Endothelial cell of umbilical vein (primary cell): Measurements from ENCODE around the gene METTL21A.

Experiments used
- EZH2 ChIP-seq: IDR thresholded peaks from 2 replicates; pipeline ENCODE4 v1.6.1; 2012; ENCODE audit warnings: borderline replicate concordance, low read depth, mild to moderate bottlenecking, moderate library complexity, low read length, inconsistent platforms; ENCODE audit not compliant: severe bottlenecking
- FOS ChIP-seq: IDR thresholded peaks from 2 replicates; pipeline ENCODE4 v1.6.1; 2011; ENCODE audit warnings: mild to moderate bottlenecking, low read length, moderate library complexity, borderline replicate concordance; ENCODE audit not compliant: insufficient read depth
- POLR2A ChIP-seq: IDR thresholded peaks from 2 replicates; pipeline ENCODE4 v1.6.1; 2012; ENCODE audit warnings: low read depth, mild to moderate bottlenecking, control low read depth, low read length
- POLR2AphosphoS5 ChIP-seq: IDR thresholded peaks from 2 replicates; pipeline ENCODE4 v1.6.1; 2012; ENCODE audit warnings: low read depth, mild to moderate bottlenecking, control low read depth, low read length, moderate library complexity; ENCODE audit not compliant: insufficient read depth
- TF ChIP-seq, protein P1 (sequence below), 2 donors: IDR thresholded peaks; 1 replicate in 1 of 2; 2 replicates in 1 of 2; pipeline ENCODE4 v1.5.1; 2011; ENCODE audit warnings: low read length in 2 of 2, mild to moderate bottlenecking in 2 of 2, moderate library complexity in 2 of 2, control low read depth in 1 of 2, inconsistent platforms in 1 of 2, low read depth in 1 of 2; ENCODE audit not compliant: insufficient read depth in 1 of 2; ENCODE audit errors: extremely low read depth in 1 of 2
- TF ChIP-seq, protein P2 (sequence below): IDR thresholded peaks from 2 replicates; pipeline ENCODE4 v1.6.1; 2011; ENCODE audit not compliant: insufficient read depth, insufficient read length

DNA sequence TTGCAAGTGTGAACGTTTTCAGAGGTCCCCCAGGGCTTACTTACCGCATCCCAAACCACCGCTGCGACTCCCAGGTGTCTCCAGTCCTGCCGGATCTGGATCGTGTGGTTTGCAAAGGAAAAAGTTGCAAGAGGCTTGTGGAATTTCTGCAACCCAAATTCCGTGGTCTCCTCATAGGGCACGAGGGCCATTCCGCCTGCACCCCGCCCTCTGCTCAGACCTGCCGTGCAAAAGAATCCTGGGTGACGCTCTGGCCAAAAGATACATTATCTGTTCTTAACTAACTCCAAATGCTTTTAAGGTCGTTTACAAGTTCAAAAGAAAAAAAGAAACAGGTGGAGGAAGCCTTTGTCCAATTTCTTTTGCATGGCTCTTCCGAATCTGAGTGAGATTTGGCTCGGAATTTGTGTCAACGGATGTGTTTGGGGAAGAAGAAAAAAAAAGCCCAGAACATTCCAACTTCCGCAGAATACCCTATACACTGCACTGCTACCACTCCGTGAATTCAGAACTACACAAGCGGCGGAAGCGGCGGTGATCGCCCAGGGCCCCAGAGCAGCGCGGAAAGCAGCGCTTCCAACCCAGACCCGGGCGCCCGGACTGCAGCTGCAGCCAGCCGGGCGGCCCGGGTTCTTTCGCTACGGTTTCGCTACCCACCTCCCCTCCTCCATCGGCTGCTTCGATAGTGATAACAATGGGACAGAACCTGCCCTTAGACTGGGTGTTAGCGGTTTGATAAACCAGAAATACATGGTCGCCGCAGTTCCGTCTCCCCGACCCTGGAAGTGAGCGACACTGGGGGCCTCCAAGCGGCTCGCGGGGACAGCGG, 795 bp downstream of the METTL21A start:
- TF ChIP-seq, protein P1, sequence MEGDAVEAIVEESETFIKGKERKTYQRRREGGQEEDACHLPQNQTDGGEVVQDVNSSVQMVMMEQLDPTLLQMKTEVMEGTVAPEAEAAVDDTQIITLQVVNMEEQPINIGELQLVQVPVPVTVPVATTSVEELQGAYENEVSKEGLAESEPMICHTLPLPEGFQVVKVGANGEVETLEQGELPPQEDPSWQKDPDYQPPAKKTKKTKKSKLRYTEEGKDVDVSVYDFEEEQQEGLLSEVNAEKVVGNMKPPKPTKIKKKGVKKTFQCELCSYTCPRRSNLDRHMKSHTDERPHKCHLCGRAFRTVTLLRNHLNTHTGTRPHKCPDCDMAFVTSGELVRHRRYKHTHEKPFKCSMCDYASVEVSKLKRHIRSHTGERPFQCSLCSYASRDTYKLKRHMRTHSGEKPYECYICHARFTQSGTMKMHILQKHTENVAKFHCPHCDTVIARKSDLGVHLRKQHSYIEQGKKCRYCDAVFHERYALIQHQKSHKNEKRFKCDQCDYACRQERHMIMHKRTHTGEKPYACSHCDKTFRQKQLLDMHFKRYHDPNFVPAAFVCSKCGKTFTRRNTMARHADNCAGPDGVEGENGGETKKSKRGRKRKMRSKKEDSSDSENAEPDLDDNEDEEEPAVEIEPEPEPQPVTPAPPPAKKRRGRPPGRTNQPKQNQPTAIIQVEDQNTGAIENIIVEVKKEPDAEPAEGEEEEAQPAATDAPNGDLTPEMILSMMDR (IDR thresholded peaks at IDR 0.05; ENCODE audit: extremely low read depth in 1 of 2, insufficient read depth in 1 of 2, low read depth in 1 of 2, low read length in 2 of 2), result no peak
- TF ChIP-seq, protein P2, sequence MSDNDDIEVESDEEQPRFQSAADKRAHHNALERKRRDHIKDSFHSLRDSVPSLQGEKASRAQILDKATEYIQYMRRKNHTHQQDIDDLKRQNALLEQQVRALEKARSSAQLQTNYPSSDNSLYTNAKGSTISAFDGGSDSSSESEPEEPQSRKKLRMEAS, result no peak
- TF ChIP-seq EZH2, result no peak
- TF ChIP-seq POLR2A, result peak; percentile 95
- TF ChIP-seq FOS, result no peak
- TF ChIP-seq POLR2AphosphoS5, result peak; percentile 71
